GM18508 (cell line): ENCODE data around the gene ENTHD1.
"Not testable (repeated sequence)": the region's sequence is repeated elsewhere in the genome, so short reads cannot be mapped to it uniquely, and the experiment has no call there.

Experiments
- ATAC-seq: cut with Tn5 transposase; IDR thresholded peaks from one replicate; pipeline ENCODE4 v1.9.1; 2021; ENCODE audit warnings: moderate number of reproducible peaks; ENCODE audit not compliant: insufficient read depth, unreplicated experiment

The ENTHD1 gene

GRCh38 chr22:39735776-39736175, 157.8 kb downstream of the ENTHD1 start:
- ATAC-seq, result no peak

DNA sequence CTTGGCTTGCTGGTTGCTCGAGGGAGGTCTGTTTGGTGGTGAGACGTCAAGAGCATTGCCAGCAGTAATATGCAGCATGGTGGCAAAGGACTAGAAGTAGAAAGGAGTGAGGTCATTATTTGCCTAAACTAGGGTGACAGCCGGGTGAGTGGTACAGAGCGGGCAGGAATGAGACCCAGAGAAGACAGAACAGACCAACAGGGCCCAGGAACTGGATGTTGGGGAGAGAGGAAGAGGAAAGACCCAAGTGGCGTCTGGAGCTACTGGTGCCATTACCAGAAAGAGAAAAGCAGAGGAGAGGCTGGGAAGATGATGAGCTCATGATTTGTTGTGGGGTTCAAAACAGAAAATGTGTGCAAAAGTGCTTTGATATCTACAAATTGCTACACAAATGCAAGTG, 158.7 kb downstream of the ENTHD1 start:
- ATAC-seq, result no peak

DNA sequence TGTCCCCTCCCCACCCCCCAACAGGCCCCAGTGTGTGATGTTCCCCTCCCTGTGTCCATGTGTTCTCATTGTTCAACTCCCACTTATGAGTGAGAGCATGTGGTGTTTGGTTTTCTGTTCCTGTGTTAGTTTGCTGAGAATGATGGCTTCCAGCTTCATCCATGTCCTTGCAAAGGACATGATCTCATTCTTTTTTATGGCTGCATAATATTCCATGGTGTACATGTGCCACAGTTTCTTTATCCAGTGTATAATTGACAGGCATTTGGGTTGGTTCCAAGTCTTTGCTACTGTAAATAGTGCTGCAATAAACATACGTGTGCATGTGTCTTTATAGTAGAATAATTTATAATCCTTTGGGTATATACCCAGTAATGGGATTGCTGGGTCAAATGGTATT, 159.5 kb downstream of the ENTHD1 start:
- not testable (repeated sequence) for ATAC-seq

DNA sequence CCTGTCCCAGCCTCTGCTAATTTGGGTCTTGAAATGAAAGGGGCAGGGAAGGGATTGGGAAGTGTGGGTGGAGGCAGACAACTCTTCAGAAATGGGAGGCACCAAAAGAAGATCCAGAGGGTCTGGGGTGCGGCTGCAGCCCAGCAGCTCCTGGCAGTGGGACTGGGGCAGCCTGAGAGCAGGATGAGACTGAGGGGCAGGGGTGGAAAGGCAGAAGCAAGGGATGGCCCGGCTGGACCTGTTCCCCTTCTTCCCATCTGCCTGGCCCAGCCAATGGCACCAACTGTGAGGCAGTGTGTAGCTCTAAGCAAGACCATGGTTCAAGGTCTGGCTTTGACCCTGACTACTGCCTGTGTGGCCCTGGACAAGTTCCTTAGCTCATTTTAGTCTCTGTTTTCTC, 160.4 kb downstream of the ENTHD1 start:
- ATAC-seq, result no peak

GRCh38 chr22:39732625-39733024, 160.9 kb downstream of the ENTHD1 start:
- no peak for ATAC-seq

DNA sequence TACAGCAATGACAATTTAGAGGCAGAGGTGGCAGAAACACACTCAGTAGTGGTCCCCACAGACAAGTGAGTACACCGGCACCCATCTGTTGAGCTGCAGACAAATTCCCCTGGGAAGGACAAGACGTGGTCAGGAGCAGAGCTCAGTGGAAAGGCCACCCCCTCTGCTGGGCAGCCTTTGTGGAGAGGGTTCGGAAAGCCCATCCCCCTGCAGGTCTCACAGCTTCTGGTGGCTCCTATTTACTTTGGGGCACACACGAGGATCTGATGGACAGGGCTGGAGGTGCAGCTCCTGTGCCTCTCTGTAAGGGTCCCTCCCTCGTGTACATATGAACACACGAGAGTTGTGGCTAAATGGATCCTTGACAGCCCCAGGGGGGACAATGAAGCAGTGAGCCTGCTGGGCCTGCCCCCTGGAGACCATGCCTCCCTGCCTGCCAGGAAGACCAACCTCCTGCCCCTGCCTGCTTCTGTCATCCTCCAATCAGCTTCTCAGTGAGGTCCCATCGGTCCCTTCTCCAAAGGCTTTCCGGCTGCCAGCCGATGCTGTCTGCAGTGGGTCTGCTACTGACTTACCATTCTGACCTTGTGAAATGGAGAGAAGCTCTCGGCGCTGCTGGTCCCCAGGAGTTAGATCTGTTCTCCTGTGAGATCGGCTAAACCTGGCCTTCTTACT, 161.5 kb downstream of the ENTHD1 start:
- no peak for ATAC-seq

GRCh38 chr22:39731481-39731880, 162.1 kb downstream of the ENTHD1 start:
- ATAC-seq, result no peak

DNA sequence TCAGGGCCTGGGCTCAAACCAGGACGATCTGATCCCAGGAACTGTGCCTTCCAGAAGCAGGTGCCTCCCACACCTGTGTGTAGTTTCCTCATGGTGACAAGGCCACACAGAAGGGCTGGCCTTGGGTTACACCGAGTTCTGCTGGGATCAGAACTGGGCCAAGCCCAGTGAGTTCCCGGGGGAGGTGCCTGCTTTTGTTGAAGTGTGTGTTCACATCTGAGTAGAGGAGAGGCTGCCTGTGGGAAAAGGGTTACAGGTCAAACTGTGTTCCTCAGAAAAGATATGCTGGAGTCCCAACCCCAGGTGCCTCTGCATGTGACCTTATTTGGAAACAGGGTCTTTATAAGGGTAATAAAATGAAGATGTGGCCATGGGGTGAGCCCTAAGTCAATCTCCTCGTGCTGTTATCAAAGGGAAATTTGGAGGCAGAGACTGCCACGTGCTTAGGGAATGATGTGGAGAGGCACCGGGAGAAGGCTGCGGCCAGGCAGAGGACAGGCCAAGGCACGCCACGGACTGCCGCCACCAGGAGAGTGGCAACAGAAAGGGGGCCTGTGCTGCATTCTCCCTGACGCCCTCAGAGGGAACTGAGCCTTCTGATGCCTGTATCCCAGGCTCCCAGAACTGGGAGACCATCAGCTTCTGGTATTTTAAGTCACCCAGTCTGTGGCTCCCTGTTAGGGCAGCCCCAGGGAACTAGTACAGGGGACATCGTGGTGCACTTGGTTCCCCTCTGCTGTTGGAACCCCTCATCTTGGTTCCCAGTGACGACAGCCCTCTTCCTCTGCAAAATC, 164.2 kb downstream of the ENTHD1 start:
- no peak for ATAC-seq

GRCh38 chr22:39728236-39728860, 165.2 kb downstream of the ENTHD1 start:
- ATAC-seq, result no peak

DNA sequence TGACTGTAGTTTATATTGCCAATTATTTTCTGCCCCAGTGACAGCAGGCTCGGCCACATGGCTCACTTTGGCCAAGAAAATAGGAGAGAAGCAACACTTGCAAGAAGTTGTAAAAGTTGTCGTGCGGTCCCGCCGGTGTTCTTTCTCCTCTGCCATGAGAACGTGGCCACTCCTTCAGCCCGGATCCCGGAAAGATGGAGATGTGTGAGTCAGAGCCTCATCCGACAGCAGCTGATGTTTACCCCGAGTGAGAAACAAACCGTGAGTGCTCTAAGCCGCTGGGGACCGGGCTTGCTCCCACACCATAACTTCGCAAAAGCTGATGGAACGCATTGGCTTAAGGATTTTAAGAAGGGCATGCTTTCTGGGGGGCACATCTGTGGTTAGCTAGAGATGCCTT, 166.0 kb downstream of the ENTHD1 start:
- no peak for ATAC-seq

DNA sequence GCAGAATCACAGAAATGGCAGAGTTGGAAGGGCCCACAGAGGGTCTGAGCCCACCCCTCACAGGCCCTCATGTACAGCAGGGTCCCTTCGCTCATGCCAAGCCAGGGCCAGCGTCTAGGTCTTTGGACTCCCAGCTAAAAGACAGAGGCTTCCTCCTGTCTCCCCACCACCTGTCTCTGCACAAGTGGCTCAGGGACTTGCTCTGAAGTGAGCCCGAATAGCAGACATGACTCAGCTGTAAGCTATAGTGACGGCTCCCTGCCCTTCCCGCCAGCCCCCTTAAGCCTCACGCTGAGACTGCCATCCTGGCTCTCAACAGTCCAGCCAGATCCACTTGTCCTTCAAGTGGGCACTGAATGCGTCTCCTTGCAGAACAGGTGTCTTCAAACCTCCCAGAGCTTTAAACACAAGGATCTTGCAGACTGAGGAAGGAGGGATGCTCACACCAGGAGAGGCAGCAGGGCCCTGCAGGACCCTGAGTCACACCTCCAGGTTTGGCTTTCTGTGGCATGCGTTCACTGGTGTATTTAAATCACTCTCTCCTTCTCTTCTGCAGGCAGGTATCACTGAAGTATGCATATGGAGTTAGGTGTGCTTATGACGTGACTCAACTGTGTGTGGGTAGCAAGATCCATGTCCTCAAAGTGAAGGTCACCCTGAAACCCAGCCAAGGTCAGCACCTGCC, 168.1 kb downstream of the ENTHD1 start:
- no peak for ATAC-seq

GRCh38 chr22:39724857-39725256, 168.7 kb downstream of the ENTHD1 start:
- no peak for ATAC-seq

GRCh38 chr22:39724390-39724789, 169.2 kb downstream of the ENTHD1 start:
- no peak for ATAC-seq

DNA sequence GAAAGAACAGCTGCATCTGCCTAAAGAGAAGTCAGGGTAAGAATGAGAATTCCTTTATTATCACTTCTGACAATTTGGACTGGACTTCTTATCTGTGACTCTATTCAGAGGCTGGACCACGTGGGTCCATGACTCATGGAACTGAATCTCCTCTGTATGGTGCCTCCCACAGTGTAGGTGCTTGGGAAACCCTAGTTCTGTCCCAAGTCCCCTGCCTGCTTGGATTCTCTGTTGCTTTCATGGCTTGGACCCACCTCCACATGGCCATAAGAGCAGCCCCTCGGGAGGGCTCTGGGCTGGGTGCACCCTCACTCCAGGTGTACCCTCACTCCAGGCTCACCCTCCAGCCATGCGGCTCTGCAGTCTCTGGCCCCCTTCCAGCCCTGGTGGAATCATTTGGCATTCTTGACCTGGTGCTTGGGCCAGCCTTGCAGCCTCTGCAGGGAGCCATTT, 169.6 kb downstream of the ENTHD1 start:
- no peak for ATAC-seq

- ATAC-seq, result no peak
Observed at GRCh38 chr22:39723463-39723862, 170.1 kb downstream of the ENTHD1 start.

DNA sequence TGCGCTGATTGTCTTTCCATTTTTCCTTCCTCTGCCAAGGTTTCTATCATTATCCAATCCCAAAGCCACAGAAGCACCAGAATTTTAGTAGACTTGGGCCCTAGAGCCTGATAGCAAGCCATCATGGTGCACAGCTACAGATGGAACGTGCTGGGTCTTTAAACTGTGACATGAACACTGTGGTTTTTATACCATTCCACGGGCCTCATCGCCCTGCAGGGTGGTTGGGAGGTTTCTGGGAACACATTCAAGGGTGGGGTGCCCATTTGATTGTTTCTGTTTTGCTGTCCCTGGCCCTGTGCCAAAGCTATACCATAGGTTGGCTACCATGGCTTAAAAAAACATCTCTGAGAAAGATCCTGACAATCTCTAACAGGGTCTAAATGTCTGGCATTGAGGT, 171.1 kb downstream of the ENTHD1 start:
- ATAC-seq, result no peak

- ATAC-seq, result no peak
Observed at GRCh38 chr22:39722032-39722325, 171.6 kb downstream of the ENTHD1 start.

DNA sequence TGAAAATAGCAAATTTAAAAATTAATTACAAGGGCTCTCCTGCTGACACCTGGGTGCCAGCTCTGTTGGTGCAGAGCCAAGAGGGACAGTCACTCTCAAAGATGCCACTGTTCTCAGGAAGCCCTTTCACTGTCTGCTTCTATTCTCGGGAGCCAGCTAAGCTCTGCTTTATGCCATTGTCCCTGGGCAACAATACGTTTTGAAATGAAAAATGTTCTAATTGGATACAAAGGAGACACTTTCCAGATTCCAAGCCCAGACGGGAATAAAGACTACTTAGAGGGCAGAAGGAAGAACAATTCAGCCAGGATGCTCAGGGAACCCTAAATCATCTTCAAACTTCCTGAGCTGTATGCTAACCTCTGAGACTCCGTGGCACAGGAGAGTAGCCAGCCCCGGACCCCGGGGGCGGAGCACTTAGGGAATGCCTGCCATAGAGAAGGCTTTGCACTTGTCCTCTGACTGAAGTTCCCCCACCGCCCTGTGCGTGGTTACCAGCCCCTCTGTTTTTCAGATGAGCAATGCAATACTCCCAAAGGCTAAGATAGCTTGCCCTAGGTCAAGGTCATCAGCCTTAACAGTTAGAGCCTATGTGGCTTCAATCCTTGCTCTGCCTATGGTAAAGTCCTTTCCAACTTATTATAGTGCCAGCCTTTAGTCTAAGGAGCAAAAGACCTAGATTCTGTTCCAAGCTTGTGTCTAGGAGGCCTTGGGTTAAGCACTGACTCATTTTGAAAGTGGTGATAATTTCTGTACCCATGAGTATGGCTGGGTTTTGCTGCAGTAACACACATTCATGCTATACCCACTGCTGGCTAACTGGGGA, 172.1 kb downstream of the ENTHD1 start:
- no peak for ATAC-seq

DNA sequence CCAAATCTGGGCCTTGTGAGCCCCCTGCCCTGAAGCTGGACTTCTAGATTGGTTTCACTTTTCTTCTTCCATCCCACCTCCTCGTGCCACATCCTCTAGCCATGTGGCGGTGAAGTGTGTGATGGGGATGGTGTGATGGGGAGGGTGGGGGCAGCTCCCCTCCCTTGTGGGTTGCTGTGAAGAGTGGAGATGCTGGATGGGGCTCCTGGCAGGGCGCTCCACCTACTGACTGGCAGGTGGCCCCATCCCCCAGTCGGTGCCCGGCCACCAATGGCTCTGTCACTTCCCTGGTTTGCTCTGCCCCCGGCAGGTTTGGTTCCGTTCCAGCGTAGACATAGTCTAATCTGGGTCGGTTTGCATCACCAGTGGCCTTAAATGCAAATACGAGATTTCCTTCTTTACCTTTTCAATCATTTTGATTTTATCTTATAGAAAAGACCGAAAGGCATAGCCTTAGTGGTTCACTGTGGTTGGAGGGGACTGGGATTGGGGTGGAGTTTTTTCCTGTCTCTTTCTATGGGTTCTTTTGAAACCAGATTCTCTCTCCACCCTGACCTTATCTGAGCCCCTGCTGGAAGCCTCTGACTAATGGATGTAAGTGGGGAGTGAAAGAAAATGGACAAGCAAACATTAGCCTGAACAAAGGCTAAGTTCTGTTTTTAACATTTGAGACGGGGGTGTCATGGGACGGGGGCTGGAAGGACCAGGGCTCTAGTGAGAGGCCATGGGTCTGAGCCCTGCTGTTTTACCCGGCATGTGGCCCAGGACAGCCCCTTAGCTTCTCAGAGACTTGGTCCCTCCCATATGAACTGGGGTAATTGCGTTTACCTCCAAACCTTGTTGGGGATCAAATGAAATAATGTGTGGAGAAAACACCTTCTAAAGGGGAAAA, 173.8 kb downstream of the ENTHD1 start:
- ATAC-seq, result no peak
